GM23338 (cell line): Measurements from ENCODE around the gene SRSF12. TPM values are rescaled to one million over a fixed set of nuclear protein-coding genes. Genes with fewer than 3 reads are reported as not detected.

Source experiments
- ATAC-seq: fragments of 200-7000 bp; cut with Tn5 transposase; 3 replicates; pipeline ENCODE4 v1.9.1; 2020
- DNase-seq: peaks from one replicate; pipeline ENCODE4 v3.0.0-alpha.2; 2015; ENCODE audit warnings: low spot score
- H2AFZ ChIP-seq: fragments of 200-600 bp; sonication (generic); 2 replicates; pipeline ENCODE4 v1.8.0; 2016; ENCODE audit warnings: antibody characterized with exemption, mild to moderate bottlenecking, moderate library complexity
- H3F3A ChIP-seq: fragments of 200-600 bp; sonication (generic); replicated peaks from 2 replicates; pipeline ENCODE4 v1.8.0; 2017; ENCODE audit warnings: antibody characterized with exemption, mixed run types, low read depth
- H3K27ac ChIP-seq: fragments of 200-600 bp; sonication (generic); 2 replicates; pipeline ENCODE4 v1.6.1; 2016; ENCODE audit warnings: low read depth
- H3K27me3 ChIP-seq: fragments of 200-600 bp; sonication (generic); 2 replicates; pipeline ENCODE4 v1.8.0; 2016; ENCODE audit warnings: mild to moderate bottlenecking, mixed run types, moderate library complexity; ENCODE audit not compliant: insufficient read depth
- H3K36me3 ChIP-seq: fragments of 200-600 bp; sonication (generic); 2 replicates; pipeline ENCODE4 v1.8.0; 2016; ENCODE audit warnings: mild to moderate bottlenecking; ENCODE audit not compliant: insufficient read depth
- H3K4me1 ChIP-seq: fragments of 200-600 bp; sonication (generic); 2 replicates; pipeline ENCODE4 v1.8.0; 2016; ENCODE audit warnings: mild to moderate bottlenecking, moderate library complexity; ENCODE audit not compliant: insufficient read depth
- H3K4me2 ChIP-seq: fragments of 200-600 bp; sonication (generic); 2 replicates; pipeline ENCODE4 v1.7.1; 2017; ENCODE audit warnings: mixed run types
- H3K4me3 ChIP-seq: fragments of 200-600 bp; sonication (generic); 2 replicates; pipeline ENCODE4 v1.6.1; 2016; ENCODE audit warnings: mixed run types
- H3K79me2 ChIP-seq: fragments of 200-600 bp; sonication (generic); replicated peaks from 2 replicates; pipeline ENCODE4 v1.8.0; 2017; ENCODE audit warnings: mild to moderate bottlenecking; ENCODE audit not compliant: insufficient read depth
- H3K9me2 ChIP-seq: fragments of 200-600 bp; sonication (generic); 2 replicates; pipeline ENCODE4 v1.8.0; 2017; ENCODE audit not compliant: insufficient read depth
- H4K20me1 ChIP-seq: fragments of 200-600 bp; sonication (generic); replicated peaks from 2 replicates; pipeline ENCODE4 v1.8.0; 2017; ENCODE audit warnings: mild to moderate bottlenecking; ENCODE audit not compliant: insufficient read depth
- H3K27ac Mint-ChIP-seq: 2 replicates; pipeline ENCODE4 v1.8.0; 2020; ENCODE audit warnings: inconsistent platforms, mild to moderate bottlenecking, moderate library complexity, mixed read lengths
- H3K27me3 Mint-ChIP-seq: 3 replicates; pipeline ENCODE4 v1.8.0; 2022; ENCODE audit warnings: low read depth, mild to moderate bottlenecking, moderate library complexity, mixed read lengths, inconsistent platforms; ENCODE audit not compliant: insufficient read depth, poor library complexity
- H3K36me3 Mint-ChIP-seq: 3 replicates; pipeline ENCODE4 v1.8.0; 2021; ENCODE audit warnings: low read depth, mild to moderate bottlenecking, inconsistent platforms, moderate library complexity, mixed read lengths
- H3K4me1 Mint-ChIP-seq: 3 replicates; pipeline ENCODE4 v1.8.0; 2020; ENCODE audit warnings: mild to moderate bottlenecking, inconsistent platforms, mixed read lengths
- H3K4me3 Mint-ChIP-seq: 3 replicates; pipeline ENCODE4 v1.8.0; 2021; ENCODE audit warnings: moderate library complexity, mild to moderate bottlenecking, inconsistent platforms, mixed read lengths
- H3K9me3 Mint-ChIP-seq: 3 replicates; pipeline ENCODE4 v1.8.0; 2020; ENCODE audit warnings: moderate library complexity, mild to moderate bottlenecking, inconsistent platforms, mixed read lengths
- CREB1 ChIP-seq: fragments of 250-450 bp; sonication (Bioruptor Pico); IDR thresholded peaks from 2 replicates; pipeline ENCODE4 v1.5.0; 2020; ENCODE audit warnings: low read depth, mild to moderate bottlenecking, moderate library complexity
- ETS1 ChIP-seq: IDR thresholded peaks from 2 replicates; pipeline ENCODE4 v1.6.1; 2016; ENCODE audit warnings: antibody characterized with exemption
- EZH2phosphoT487 ChIP-seq: fragments of 200-600 bp; sonication (generic); IDR thresholded peaks from one replicate; pipeline ENCODE4 v1.8.1; 2018; ENCODE audit warnings: antibody characterized with exemption; ENCODE audit not compliant: unreplicated experiment
- NANOG ChIP-seq: IDR thresholded peaks from 2 replicates; pipeline ENCODE4 v1.6.1; 2016; ENCODE audit warnings: antibody characterized with exemption, borderline replicate concordance
- POLR2AphosphoS5 ChIP-seq: IDR thresholded peaks from 2 replicates; pipeline ENCODE4 v1.6.1; 2016; ENCODE audit warnings: antibody characterized with exemption, low read depth
- ZNF462 ChIP-seq: fragments of 250-450 bp; sonication (Bioruptor Pico); IDR thresholded peaks from 2 replicates; pipeline ENCODE4 v1.5.0; 2020; ENCODE audit warnings: mild to moderate bottlenecking, moderate library complexity
- polyA plus RNA-seq: library from polyadenylated mRNA; unstranded; fragments of >200 nt; fragmentation: Nextera tagmentation; extraction: Ambion mirVana; gene quantifications from 2 replicates; pipeline ENCODE4 v1.2.1, GENCODE V29; 2016
- total RNA-seq: library from RNA; depleted of rRNA; stranded (reverse); fragments of >200 nt; shearing (Covaris generic); gene quantifications from 2 replicates; pipeline ENCODE4 v1.2.3, GENCODE V29; 2014

Gene SRSF12
- total and polyA plus RNA-seq, 2 experiments from 2014 or later: 3.6 TPM

- no peaks in the 10 kb centered on the region for H3K9me2 ChIP-seq
- no peaks in the 10 kb centered on the region for H3K4me1 Mint-ChIP-seq
- no peaks in the 10 kb centered on the region for H3K4me1 ChIP-seq
- H2AFZ ChIP-seq: no peak overlapping the region
- H3K27me3 Mint-ChIP-seq: no peaks in the 10 kb centered on the region
- no peak overlapping the region for H3K4me3 Mint-ChIP-seq
- no peaks in the 10 kb centered on the region for H3F3A ChIP-seq
- TF ChIP-seq POLR2AphosphoS5 (no peak), ZNF462 (CRISPR knock-in tag) (no peak), CREB1 (CRISPR knock-in tag) (no peak), ETS1 (no peak), EZH2phosphoT487 (no peak), NANOG (no peak)
- H3K9me3 Mint-ChIP-seq: peaks cover 9% of the 10 kb centered on the region
- DNase-seq: no peak
- no peak overlapping the region for H3K4me2 ChIP-seq
- no peak overlapping the region for H3K4me3 ChIP-seq
- no peak overlapping the region for H3K27ac Mint-ChIP-seq
- H3K36me3 ChIP-seq: no peaks in the 10 kb centered on the region; the same call in 1 of the 2 replicates
- no peaks in the 10 kb centered on the region for H3K27me3 ChIP-seq
- H3K27ac ChIP-seq: no peak overlapping the region
- no peaks in the 10 kb centered on the region for H3K79me2 ChIP-seq
- peaks cover 3% of the 10 kb centered on the region; the same call in 1 of the 3 replicates for H3K36me3 Mint-ChIP-seq
- ATAC-seq: no peak
- H4K20me1 ChIP-seq: no peaks in the 10 kb centered on the region
These were observed 44.8 kb downstream of the SRSF12 start for GRCh38 chr6:89073014-89073620.
